GM18511 (cell line): Measurements from ENCODE around the gene TIE1.

Experiments
- ATAC-seq: cut with Tn5 transposase; IDR thresholded peaks from one replicate; pipeline ENCODE4 v1.9.1; 2021; ENCODE audit warnings: mild to moderate bottlenecking, moderate library complexity; ENCODE audit not compliant: unreplicated experiment

Gene TIE1

DNA sequence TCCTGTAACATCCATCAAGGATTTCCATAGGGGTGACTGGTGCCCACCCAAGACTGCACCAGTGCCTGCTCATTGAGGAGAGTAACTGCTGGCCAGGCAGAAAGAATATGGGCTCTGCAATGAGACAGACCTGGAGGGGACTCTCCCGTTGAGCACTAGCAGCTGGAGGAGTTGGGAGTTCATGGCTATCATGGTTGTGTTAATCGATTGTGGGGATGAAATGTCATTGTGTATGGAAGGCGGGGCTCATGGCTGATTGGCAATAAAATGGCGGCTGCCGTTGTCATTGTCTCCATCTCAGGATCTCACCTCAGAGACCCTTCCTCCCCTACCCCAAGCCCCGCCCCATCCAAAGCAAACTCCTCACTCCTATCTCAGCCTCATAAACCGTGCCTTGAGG is 27.1 kb upstream of the TIE1 start:
- no peak for ATAC-seq

DNA sequence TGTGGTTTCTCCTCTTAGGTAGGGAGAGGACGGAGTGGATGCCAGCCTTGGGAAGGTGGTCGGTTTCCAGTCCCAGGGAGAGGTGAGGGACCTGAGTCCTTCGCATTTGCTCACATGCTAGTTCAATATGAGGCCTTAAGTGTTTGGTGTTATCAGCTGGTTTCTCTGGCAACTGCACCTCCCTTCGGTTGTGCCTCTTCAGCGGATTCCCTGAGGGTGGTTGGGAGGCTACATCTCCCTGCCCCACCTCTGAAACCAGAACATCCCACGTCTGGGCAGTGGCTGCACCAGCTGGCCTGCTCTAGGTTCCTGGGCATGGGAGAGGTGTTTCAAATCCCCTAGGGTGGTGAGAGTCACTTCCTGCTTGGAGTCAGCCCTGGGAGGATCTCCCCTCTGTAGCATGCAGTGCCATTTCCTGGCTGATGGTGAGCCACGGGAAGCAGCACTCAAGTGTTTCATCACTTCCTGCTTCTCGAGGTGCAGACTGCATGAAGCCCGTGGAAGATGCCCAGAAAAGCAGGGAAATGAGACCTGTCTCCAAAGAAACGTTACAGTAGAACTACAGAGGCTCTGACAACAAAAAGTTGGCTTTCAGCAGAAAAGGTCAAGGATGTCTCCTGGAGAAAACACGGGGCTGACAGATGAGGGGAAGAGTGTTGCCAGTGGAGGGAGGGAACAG is 26.5 kb upstream of the TIE1 start:
- no peak for ATAC-seq

DNA sequence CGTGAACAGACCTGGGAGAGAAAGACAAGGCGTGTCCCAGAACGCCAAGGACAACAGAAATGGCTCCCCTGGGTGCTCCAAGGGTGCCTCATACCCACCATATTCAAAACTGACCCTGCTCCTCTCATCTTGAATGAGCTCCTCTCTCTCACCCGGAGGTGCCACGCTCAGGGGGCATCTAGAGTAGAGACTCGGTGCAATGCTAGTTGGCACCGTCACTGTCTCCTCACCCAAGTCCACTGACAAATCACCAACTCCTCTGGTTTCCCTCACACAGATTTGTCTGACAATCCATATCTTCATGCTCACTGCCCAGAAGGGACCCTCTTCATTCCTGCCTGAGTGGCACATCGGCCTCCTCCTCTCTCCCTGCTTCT is 26.0 kb upstream of the TIE1 start:
- ATAC-seq: no peak

DNA sequence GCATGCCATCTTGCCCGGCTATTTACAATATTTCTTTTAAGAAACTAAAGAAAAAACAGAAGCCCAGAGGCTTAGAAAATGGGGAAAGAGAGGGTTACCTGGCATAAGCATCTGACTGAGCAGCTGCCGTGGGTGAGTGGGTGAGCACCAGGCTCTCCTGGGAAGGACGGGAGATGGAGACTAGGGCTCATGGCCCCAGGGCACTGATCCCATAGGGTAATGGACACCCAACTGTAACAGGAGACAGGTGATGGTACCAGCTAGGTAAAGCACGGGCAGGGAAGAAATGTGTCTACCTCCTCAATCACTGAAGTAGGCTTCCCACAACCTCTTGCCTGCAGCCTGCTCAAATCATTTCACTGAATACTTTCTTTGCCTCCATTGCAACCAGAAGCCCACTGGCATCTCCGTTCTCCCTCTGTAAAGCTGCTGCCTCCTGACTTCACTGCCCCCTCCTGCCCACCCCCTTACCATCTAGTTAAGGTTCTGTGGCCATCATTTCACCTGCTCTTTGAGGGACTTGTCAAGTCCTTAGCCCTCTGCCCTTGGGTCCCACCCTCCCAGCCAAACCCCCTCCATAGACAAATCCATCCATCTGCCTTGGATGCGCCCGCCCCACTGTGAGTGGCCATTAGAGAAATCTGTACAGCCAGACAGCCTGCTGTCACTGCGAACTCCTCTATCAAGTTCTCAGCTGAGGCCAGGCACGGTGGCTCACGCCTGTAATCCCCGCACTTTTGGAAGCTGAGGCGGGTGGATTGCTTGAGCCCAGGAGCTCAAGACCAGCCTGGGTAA is 24.8 kb upstream of the TIE1 start:
- no peak for ATAC-seq

DNA sequence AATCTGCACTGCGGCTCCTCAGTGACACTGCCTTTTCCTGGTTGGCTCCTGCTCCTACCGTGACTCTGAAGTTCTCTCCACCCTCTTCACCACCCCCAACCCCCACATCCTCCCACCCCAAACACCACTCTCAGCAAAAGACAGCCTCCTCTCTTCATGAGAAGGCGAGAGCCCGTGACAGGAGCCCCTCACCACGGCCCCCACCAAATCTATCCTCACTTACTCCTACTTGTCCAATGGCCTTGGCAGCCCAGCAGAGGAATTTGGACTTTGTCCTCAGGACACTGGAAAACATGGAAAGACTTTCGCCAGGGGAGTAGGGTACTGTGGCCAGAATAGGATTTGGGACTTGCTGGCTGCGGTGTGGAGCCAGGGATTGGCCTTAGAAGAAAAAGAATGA is 24.1 kb upstream of the TIE1 start:
- ATAC-seq: no peak

DNA sequence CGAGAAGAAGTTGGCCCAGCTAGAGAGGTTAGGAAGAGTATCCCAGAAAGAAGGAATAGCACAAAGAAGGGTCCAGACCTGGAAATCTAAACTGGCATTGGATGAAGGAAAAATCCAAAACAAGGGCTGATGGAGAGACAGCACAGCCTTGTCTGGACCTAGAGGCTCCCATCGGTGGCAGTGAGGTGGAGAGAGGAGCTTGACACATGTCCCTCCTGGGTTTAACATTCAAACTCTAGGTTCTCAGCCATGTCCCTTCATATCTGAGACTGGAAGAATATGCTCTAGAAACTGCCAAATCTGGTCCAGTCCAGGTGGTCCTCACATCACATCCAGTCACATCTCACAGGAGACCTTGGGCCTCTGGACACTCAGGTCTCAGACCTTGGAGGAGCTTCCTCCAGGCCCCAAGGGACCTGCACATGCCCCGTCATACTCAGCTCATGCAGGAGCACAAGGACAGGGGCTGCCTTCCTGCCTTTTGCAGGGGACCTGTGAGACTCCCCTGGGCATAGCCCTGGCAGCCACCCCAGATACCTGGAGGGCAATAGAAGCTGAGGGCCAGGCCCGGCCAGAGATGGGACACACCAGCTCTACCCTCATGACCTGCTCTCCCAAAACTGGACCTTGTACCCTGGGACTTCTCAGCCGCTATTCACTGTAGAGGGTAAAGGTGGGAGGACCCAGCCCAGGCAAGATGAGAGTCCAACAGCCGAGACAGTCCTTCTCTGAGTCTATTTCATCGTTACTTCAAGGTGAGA is 23.5 kb upstream of the TIE1 start:
- ATAC-seq: no peak

DNA sequence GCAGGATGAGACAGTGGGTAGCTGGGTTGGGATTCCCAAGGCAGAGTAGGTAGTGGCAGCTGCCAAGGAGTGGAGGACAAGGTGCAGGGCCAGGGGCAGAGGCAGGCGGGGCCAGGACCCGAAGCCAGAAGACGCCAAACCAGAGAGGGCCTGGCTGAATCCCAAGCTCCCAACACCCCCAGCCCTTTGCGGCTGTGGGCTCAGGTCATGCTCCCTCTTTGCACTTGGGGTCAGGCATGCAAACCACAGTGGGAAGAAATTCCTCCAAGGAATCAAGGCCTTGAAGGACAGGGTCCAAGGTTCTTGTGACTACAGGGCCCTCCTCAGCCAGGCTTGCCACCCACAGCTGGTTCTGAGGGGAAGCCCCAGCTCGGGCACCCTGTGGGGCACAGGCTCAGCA is 21.6 kb upstream of the TIE1 start:
- ATAC-seq: no peak

DNA sequence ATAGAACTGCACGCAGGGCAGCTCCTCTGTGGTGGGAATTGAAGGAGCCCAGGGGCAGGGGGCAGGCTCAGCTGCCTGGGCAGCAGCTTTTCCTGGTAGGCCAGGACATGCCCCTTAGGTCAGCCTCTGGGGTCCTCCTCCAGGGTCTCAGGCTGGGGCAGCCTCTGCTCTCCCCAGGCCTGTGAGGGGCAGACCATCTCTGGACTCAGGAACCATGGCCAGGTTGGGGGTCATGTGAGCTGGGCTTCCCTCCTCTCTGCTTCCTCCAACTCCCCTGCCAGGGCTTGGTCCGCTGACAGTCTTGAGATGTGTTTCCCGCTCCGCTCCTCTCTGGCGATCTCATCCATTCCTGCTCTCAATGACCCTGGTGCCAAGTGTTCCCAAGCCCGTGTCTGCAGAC is 21.1 kb upstream of the TIE1 start:
- ATAC-seq: no peak

DNA sequence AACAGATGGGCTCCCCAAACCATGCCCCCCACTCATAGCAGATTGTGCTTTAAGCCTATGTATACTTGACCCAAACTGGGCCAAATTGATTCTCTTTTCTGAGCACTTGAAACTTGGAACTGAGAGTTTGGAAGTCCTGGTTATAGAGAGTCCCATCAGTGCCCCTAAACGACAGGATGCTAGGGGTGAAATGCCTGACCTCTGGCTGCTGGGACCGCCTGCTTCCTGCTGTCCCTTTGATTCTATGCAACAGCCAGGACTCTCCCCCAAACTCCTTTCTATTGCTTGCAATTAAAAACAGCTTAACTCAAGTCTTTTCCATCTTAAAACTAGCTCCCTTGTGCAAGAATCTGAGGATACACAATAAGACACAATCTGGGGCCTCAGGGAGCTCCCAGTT is 20.1 kb upstream of the TIE1 start:
- ATAC-seq: no peak

DNA sequence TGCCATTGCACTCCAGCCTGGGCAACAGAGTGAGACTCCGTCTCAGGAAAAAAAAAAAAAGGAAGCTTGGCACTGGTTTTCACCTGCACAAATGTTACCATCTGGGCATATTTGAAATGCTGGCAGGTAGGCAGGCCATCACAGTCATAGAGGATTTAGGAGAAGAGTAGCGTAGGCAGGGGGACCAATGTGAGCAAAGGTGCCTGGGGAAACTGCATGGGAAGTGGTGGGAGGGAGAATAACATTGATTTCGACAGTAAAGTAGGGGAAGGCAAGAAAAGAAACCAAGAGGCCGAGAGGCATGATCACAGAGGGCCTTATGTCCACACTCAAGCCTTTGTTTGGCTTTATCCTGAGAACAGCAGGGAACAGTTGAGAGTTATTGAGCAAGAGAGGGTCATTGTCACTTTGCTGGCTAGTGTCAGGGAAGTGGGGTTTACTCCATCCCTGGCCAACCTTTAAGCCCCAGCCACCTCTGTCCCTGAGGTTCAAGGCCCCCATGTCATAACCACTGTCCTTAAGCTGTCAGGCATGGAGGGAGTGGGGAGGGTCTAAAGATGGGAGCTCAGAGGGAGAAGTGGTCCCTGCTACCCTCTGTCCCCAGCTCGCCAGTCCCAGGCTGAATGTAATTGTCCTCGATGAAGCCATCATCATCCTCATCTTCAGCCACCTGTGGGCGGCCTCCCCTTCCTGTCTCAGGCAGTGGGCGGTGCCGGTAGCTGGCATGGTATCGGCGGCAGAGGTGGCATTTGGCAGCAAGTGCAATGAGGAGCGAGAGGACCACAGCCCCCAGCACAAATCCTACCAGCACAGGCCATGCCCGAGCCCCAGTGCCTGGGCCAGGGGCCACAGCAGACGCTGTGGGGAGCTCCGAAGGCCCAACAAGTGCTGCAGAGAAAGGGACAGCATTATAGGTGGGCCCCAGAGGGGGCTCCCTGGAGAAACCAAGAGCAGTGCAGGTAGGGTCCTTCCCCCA is 18.3 kb upstream of the TIE1 start:
- ATAC-seq: no peak

DNA sequence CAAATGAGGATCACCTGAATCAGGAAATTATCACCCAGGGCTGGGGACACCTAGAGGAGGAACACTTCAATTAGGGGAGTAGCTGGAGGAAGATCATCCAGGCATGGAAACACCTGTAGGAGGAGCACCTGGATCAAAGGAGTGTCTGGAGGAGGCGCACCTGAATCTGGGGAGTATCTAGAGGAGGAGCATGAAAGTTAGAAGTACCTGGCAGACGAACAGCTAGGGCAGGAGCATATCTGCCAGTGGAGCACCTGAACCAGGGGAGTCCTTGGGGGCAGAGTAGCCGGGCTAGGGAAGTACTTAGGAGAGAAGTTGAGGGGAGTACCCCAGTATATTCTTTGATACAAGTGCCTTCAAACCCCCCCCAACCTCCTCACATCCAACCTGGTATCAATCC is 16.7 kb upstream of the TIE1 start:
- no peak for ATAC-seq

DNA sequence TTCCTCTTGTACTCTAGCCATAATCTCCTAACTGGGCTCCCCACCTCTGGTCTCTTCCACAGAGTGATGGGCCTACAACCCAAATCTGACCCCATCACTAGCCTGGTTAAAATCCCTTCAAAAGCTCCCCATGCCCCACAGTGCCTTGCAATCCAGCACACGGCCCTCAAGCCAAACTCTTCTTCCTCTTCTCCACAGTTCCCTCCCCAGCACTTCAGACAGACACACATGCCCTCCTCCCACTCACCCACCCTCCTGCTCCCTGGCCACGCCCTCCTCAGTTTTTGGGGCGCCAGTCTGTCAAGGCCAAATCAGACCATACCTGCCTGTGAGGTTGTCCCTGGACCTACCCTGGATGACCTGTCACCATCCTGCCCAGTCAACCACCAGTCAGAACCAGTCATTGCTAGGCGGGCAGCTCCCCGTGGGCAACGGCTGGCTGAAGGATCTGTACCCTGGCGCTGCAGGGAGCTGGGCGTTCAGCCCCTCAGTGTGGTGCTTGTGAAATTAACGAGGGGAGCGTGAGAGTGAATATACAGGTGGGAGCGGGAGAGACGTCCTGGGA is 16.2 kb upstream of the TIE1 start:
- ATAC-seq: no peak

DNA sequence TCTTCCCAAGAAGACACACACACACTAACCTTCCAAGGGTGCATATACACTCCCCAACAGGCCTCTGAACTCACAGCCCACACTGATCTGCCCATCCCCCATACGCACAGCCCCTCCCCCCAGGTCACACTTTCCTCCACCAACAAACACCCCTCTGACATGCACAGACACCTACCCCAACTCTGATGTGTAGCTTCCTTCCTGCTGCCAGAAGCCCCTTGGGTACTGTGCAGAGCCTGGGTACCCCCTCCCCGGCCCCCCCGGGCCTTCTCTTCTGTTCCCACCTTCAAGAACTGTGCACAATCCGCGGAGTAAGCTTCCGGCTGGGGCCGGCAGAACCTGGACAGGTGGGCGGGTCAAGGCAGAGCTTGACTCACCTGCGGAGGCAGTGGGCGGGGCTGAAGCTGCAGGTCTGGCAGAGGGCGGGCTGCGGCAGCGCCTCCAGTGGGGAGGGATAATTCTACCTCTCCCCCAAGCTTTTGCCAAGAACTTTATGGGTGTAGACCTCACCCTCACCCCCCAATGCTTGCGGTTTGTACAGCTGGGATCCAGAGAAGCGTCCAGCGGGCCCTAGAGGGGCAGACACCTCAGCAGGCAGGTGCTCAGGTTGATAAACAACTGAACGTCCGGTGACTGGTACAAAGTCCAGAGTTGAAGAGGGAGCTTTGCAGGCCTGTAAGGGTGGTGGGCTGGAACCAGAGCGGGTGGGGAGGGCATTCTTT is 15.4 kb upstream of the TIE1 start, which contains the start of gene C1orf210:
Gene C1orf210 (minus strand): TSS at position 313 of the 722 bp plus-strand sequence. CDS start 2,311 bp downstream, outside the sequence.
- ATAC-seq: no peak

DNA sequence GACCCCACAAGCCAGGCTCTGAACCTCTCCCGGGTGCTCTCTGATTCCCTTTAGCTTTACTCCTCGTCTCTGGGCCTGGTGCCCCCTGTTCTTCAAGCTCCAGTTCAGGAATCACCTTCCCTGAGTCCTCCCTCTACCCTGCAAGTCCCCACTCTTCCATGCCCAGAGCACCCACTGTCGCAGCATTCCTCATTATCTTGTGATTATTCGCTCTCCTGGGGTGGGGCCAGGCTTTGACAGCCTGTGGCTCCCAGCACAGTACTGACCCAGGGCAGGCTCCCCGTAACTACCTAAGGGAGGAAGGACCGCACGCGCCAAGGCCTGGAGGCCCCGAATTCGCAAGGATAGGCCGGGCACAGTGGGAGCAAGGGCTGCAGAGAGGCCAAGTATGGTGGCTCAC is 14.7 kb upstream of the TIE1 start:
- no peak for ATAC-seq

DNA sequence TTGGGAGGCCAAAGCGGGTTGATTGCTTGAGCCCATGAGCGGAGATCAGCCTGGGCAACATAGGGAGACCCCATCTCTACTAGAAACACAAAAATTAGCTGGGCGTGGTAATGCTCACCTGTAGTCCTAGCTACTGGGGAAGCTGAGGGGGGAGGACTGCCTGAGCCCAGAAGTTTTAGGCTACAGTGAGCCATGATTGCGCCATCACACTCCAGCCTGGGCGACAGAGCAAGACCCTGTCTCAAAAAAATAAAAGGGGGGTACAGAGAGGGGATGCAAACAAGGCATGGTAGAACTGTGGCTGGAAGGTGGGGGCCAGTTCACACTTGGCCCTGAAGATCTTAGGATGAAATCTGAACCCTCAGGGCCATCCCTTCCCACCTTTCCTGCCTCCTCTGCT is 14.2 kb upstream of the TIE1 start:
- no peak for ATAC-seq

DNA sequence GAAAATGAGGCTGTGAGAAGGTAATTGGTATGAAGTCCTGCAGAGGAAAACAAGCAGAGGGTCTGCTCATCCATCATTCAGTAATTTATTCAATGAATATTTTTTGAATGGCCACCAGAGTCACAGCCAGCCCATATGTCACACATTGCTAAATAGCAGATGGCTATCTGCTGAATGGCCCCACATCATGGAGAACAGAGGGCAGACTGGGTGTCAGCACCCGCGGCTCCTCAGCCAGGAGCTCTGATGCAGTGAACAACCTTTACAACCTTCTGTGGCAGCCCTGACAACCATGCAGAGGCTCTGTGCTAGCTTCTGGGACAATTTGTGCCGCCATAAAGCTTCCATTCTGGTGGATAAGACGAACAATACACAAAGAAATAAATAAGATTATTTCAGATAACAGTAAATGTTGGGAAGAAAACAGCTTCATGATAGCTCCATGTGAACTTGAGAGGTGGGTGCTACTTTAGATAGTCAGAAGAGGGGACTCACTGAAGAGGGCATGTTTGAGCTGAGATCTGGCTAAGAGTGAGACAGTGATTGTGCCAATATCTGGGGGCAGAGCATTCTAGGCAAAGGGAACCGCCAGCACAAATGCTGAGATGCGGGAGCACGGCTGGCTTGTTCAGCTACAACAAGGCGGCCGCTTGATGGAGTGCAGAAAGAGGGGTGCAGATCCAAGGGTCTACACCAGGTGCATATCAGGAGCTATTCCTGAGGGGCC is 12.6 kb upstream of the TIE1 start:
- ATAC-seq: no peak

DNA sequence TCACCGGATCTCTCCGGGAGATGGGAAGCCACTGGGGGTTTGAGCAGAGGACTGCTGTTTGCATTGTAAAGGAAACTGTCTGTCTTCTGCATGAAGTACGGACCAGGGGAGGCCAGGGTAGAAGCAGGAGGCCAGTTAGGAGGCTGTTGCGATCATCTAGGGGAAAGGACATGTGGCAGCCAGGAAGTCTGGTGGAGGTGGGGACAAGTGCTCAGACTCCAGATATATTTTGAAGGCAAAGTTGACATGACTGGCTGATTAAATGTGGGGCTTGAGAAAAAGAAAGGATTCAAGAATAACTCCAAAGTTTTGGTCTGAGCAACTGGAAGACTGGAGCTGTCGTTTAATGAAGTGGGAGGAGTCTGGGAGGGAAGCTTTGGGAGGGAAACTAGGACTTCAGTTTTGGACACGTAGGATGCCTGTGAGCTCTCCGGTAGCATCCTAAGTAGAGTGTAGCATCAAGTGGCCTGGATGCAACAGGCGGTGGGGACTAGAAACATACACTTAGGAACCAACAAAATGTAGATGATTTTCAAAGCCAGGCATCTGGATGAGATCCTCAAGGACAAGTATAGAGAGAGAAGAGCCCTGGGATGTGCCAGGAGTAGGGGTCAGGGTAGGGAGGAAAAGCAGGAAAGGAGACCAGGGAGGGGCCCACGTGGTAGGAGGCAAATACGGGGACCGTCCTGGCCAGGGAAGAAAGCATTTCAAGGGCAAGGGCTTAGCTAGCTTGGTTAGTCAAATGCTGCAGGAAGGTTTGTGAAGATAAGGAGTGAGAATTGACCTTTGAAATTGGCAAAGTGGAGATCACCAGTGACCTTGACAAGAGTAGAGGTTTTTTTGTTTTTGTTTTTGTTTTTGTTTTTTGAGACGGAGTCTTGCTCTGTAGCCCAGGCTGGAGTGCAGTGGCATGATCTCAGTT is 11.7 kb upstream of the TIE1 start:
- no peak for ATAC-seq

DNA sequence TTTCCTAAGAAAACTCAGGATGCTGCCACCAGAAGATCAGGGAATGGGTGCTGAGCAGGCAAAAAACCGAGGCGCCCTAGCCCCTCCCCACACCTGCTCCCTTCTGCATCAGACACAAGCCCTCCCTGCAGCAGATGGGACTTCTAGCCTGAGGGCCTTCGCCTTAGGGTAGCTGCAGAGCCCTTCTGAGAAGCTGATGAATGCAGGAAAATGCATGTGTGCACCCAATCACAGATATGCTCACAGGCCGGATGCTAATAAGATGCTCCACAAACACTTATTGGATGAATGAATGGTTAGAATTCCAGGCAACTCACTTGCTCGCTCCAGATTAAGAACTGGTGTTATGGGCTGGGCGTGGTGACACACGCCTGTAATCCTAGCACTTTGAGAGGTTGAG is 8.6 kb upstream of the TIE1 start:
- ATAC-seq: no peak
